Smooth muscle cell (in vitro differentiated cells): ENCODE data around the gene C1orf87. TPM values are rescaled to one million over a fixed set of nuclear protein-coding genes. Genes with fewer than 3 reads are reported as not detected.

ENCODE experiments used
- DNase-seq: peaks from one replicate; lab custom pipeline; 2025; ENCODE audit not compliant: unreplicated experiment; lab: John Stamatoyannopoulos, UW
- H2AFZ ChIP-seq: fragments of 200-600 bp; sonication (generic); 2 replicates; pipeline ENCODE4 v1.6.0; 2016; ENCODE audit warnings: antibody characterized with exemption, low read depth, mild to moderate bottlenecking
- H3F3A ChIP-seq: fragments of 200-600 bp; sonication (generic); 2 replicates; pipeline ENCODE4 v1.6.0; 2017; ENCODE audit warnings: antibody characterized with exemption, low read depth
- H3K27ac ChIP-seq: fragments of 200-600 bp; sonication (generic); 2 replicates; pipeline ENCODE4 v1.5.1; 2016; ENCODE audit warnings: low read depth, mild to moderate bottlenecking
- H3K27me3 ChIP-seq: fragments of 200-600 bp; sonication (generic); 2 replicates; pipeline ENCODE4 v1.6.1; 2016; ENCODE audit warnings: low read depth, mild to moderate bottlenecking
- H3K36me3 ChIP-seq: fragments of 200-600 bp; sonication (generic); 2 replicates; pipeline ENCODE4 v1.5.1; 2016; ENCODE audit warnings: low read depth
- H3K4me1 ChIP-seq: fragments of 200-600 bp; sonication (generic); 2 replicates; pipeline ENCODE4 v1.5.1; 2016; ENCODE audit warnings: low read depth
- H3K4me2 ChIP-seq: fragments of 200-600 bp; sonication (generic); 2 replicates; pipeline ENCODE4 v1.6.0; 2016; ENCODE audit warnings: mild to moderate bottlenecking
- H3K4me3 ChIP-seq: fragments of 200-600 bp; sonication (generic); 2 replicates; pipeline ENCODE4 v1.5.1; 2016; ENCODE audit warnings: mild to moderate bottlenecking
- H3K79me2 ChIP-seq: fragments of 200-600 bp; sonication (generic); 2 replicates; pipeline ENCODE4 v1.6.0; 2016; ENCODE audit warnings: low read depth, mild to moderate bottlenecking
- H3K9ac ChIP-seq: fragments of 200-600 bp; sonication (generic); 2 replicates; pipeline ENCODE4 v1.6.0; 2016; ENCODE audit warnings: low read depth
- H3K9me3 ChIP-seq: fragments of 200-600 bp; sonication (generic); replicated peaks from 2 replicates; pipeline ENCODE4 v1.5.1; 2016; ENCODE audit warnings: low read depth
- H4K20me1 ChIP-seq: fragments of 200-600 bp; sonication (generic); 2 replicates; pipeline ENCODE4 v1.6.0; 2016; ENCODE audit warnings: low read depth
- WGBS: methylation state at CpG from one replicate; pipeline ENCODE4 v1.1.7; 2016; ENCODE audit warnings: low lambda C conversion rate; 5-methylcytosine and 5-hydroxymethylcytosine counted together
- polyA plus RNA-seq: library from polyadenylated mRNA; unstranded; fragments of >200 nt; fragmentation: Nextera tagmentation; extraction: Ambion mirVana; gene quantifications from 2 replicates; pipeline ENCODE4 v1.2.1, GENCODE V29; 2016
- total RNA-seq: library from RNA; depleted of rRNA; stranded (reverse); fragments of >200 nt; gene quantifications from 2 replicates; pipeline ENCODE4 v1.2.3, GENCODE V29; 2014
- TF ChIP-seq, protein P1 (sequence below): fragments of 200-600 bp; sonication (generic); IDR thresholded peaks from 2 replicates; pipeline ENCODE4 v1.5.1; 2017; ENCODE audit warnings: borderline replicate concordance, mild to moderate bottlenecking, antibody characterized with exemption; ENCODE audit not compliant: insufficient read depth, poor library complexity, severe bottlenecking

Gene C1orf87
- total and polyA plus RNA-seq, 2 experiments from 2014 or later, result not detected

- H3K4me2 ChIP-seq, result no peak overlapping the region
- no peak overlapping the region for H3K9ac ChIP-seq
- no peak for DNase-seq
- WGBS, result 95% methylated on average over 6 of the region's 6 CpGs
- H3K27ac ChIP-seq, result no peak overlapping the region
- H3K79me2 ChIP-seq, result no peaks in the 10 kb centered on the region
- no peaks in the 10 kb centered on the region for H3K4me1 ChIP-seq
- H3F3A ChIP-seq, result no peaks in the 10 kb centered on the region
- H4K20me1 ChIP-seq, result no peaks in the 10 kb centered on the region
- TF ChIP-seq, protein P1, sequence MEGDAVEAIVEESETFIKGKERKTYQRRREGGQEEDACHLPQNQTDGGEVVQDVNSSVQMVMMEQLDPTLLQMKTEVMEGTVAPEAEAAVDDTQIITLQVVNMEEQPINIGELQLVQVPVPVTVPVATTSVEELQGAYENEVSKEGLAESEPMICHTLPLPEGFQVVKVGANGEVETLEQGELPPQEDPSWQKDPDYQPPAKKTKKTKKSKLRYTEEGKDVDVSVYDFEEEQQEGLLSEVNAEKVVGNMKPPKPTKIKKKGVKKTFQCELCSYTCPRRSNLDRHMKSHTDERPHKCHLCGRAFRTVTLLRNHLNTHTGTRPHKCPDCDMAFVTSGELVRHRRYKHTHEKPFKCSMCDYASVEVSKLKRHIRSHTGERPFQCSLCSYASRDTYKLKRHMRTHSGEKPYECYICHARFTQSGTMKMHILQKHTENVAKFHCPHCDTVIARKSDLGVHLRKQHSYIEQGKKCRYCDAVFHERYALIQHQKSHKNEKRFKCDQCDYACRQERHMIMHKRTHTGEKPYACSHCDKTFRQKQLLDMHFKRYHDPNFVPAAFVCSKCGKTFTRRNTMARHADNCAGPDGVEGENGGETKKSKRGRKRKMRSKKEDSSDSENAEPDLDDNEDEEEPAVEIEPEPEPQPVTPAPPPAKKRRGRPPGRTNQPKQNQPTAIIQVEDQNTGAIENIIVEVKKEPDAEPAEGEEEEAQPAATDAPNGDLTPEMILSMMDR, result no peak
- peaks cover 2% of the 10 kb centered on the region for H3K27me3 ChIP-seq
- H3K4me3 ChIP-seq, result no peak overlapping the region
- H3K9me3 ChIP-seq, result no peaks in the 10 kb centered on the region
- no peaks in the 10 kb centered on the region for H3K36me3 ChIP-seq
- H2AFZ ChIP-seq, result no peak overlapping the region
Measured at GRCh38 chr1:60091195-60091715, 17.7 kb upstream of the C1orf87 start.

- Histone ChIP-seq H2AFZ (no peak overlapping the region), H3K27me3 (no peaks in the 10 kb centered on the region), H3K4me2 (no peak overlapping the region), H3K4me3 (no peak overlapping the region), H3K79me2 (no peaks in the 10 kb centered on the region), H3K9me3 (no peaks in the 10 kb centered on the region), H3K27ac (no peak overlapping the region), H4K20me1 (no peaks in the 10 kb centered on the region), H3K9ac (no peak overlapping the region), H3K36me3 (no peaks in the 10 kb centered on the region), H3K4me1 (no peaks in the 10 kb centered on the region), H3F3A (no peaks in the 10 kb centered on the region)
- DNase-seq, result no peak
- WGBS, result 89% methylated on average over 2 of the region's 2 CpGs
- TF ChIP-seq, protein P1, result no peak
Measured at GRCh38 chr1:60090655-60091054, 17.1 kb upstream of the C1orf87 start.

GRCh38 chr1:60088620-60089155 is 15.1 kb upstream of the C1orf87 start:
- Histone ChIP-seq H2AFZ (no peak overlapping the region), H3K9ac (no peak overlapping the region), H4K20me1 (no peaks in the 10 kb centered on the region), H3K9me3 (no peaks in the 10 kb centered on the region), H3K4me2 (no peak overlapping the region), H3K36me3 (no peaks in the 10 kb centered on the region), H3K4me1 (no peaks in the 10 kb centered on the region), H3F3A (no peaks in the 10 kb centered on the region), H3K27ac (no peak overlapping the region), H3K4me3 (no peak overlapping the region), H3K79me2 (no peaks in the 10 kb centered on the region), H3K27me3 (no peaks in the 10 kb centered on the region)
- 73% methylated on average over 5 of the region's 5 CpGs for WGBS
- TF ChIP-seq, protein P1, result peak; percentile 23
- DNase-seq, result no peak

DNA sequence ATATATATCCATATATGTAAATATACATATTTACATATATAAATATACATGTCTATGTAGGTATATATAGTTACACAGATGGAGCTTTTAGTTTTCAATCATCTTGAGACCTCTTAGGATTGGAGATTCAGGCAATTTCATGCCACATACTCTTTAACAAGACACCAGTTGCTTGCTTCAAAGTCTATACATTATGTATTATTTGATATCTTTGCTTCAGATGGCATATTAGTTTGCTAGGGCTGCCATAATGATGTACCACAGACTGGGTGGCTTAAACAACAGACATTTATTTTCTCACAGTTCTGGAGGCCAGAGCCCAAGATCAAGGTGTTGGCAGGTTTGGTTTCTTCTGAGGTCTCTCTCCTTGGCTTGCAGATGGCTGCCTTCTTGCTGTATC is 14.1 kb upstream of the C1orf87 start:
- Histone ChIP-seq H2AFZ (no peak overlapping the region), H3K4me1 (no peaks in the 10 kb centered on the region), H4K20me1 (no peaks in the 10 kb centered on the region), H3K9ac (no peak overlapping the region), H3K36me3 (no peaks in the 10 kb centered on the region), H3F3A (no peaks in the 10 kb centered on the region), H3K27ac (no peak overlapping the region), H3K4me2 (no peak overlapping the region), H3K4me3 (no peak overlapping the region), H3K27me3 (no peaks in the 10 kb centered on the region), H3K9me3 (no peaks in the 10 kb centered on the region), H3K79me2 (no peaks in the 10 kb centered on the region)
- TF ChIP-seq, protein P1, result no peak
- DNase-seq, result no peak
